H1 (cell line): Measurements from ENCODE around the gene C16orf89. TPM values are rescaled to one million over a fixed set of nuclear protein-coding genes. Genes with fewer than 3 reads are reported as not detected.
"Not testable (repeated sequence)": the region's sequence is repeated elsewhere in the genome, so short reads cannot be mapped to it uniquely, and the experiment has no call there.

ENCODE experiments used
- CTCF ChIA-PET: fragments of 300-600 bp; sonication (Branson Sonifier 250); formaldehyde crosslinking; loops from one replicate; lab custom pipeline; 2021; ENCODE audit not compliant: partially characterized antibody; lab: Charles Lee
- POLR2A ChIA-PET: fragments of 300-600 bp; sonication (Branson Sonifier 250); formaldehyde crosslinking; loops from one replicate; lab custom pipeline; 2021; ENCODE audit warnings: inconsistent platforms; ENCODE audit not compliant: partially characterized antibody; lab: Charles Lee
- DNase-seq, 2 experiments: peaks; one replicate each; pipeline versions ENCODE4 v3.0.0 to v3.0.0-alpha.2; 2010 to 2022; ENCODE audit warnings: low spot score in 2 of 2, low read depth in 1 of 2, mixed read lengths in 1 of 2
- FAIRE-seq: peaks from 2 replicates; lab custom pipeline; 2011; peaks lifted over from hg19 to GRCh38; lab: Jason Lieb, UNC
- H2AFZ ChIP-seq: 2 replicates; pipeline ENCODE4 v1.8.1; 2012; ENCODE audit warnings: low read length, inconsistent platforms
- H2AK5ac ChIP-seq: 2 replicates; pipeline ENCODE4 v1.6.1; 2013; ENCODE audit warnings: low read depth, low read length
- H2BK120ac ChIP-seq: replicated peaks from 2 replicates; pipeline ENCODE3; 2013; ENCODE audit warnings: low read depth, low read length, inconsistent platforms
- H2BK12ac ChIP-seq: 2 replicates; pipeline ENCODE4 v1.6.1; 2013; ENCODE audit warnings: low read depth, low read length
- H2BK15ac ChIP-seq: 2 replicates; pipeline ENCODE4 v1.6.1; 2013; ENCODE audit warnings: low read length
- H2BK20ac ChIP-seq: 2 replicates; pipeline ENCODE4 v1.6.1; 2013; ENCODE audit warnings: low read length
- H2BK5ac ChIP-seq: 2 replicates; pipeline ENCODE4 v1.6.1; 2013; ENCODE audit warnings: low read depth, low read length
- H3K14ac ChIP-seq: 2 replicates; pipeline ENCODE4 v1.6.1; 2013; ENCODE audit warnings: inconsistent platforms; ENCODE audit not compliant: insufficient read length
- H3K18ac ChIP-seq: 2 replicates; pipeline ENCODE4 v1.6.1; 2013; ENCODE audit warnings: low read length; ENCODE audit errors: extremely low read depth
- H3K23ac ChIP-seq: 2 replicates; pipeline ENCODE4 v1.6.1; 2013; ENCODE audit warnings: inconsistent platforms; ENCODE audit not compliant: insufficient read length
- H3K23me2 ChIP-seq: 2 replicates; pipeline ENCODE4 v1.6.1; 2013; ENCODE audit warnings: low read depth, low read length
- H3K27ac ChIP-seq: 2 replicates; pipeline ENCODE4 v1.6.1; 2011; ENCODE audit warnings: low read depth, low read length, inconsistent platforms
- H3K27me3 ChIP-seq, 4 experiments: replicated peaks in 1 of 4; 1 replicate in 1 of 4; 2 replicates in 3 of 4; pipeline versions ENCODE4 v1.6.1 to v1.8.1; 2011 to 2013; ENCODE audit warnings: low read length in 3 of 4, mild to moderate bottlenecking in 3 of 4, inconsistent platforms in 2 of 4, mixed read lengths in 2 of 4, moderate library complexity in 1 of 4; ENCODE audit not compliant: control insufficient read depth in 3 of 4, insufficient read depth in 3 of 4; ENCODE audit errors: extremely low read depth in 1 of 4
- H3K36me3 ChIP-seq, 4 experiments: 2 replicates each; pipeline versions ENCODE4 v1.6.1 to v1.8.1; 2011 to 2013; ENCODE audit warnings: mild to moderate bottlenecking in 4 of 4, low read length in 3 of 4, moderate library complexity in 2 of 4, control low read depth in 1 of 4, inconsistent platforms in 1 of 4; ENCODE audit not compliant: insufficient read depth in 4 of 4, control insufficient read depth in 2 of 4
- H3K4ac ChIP-seq: replicated peaks from 2 replicates; pipeline ENCODE3; 2013; ENCODE audit warnings: low read length, low read depth, mixed read lengths, inconsistent platforms; ENCODE audit not compliant: insufficient read length
- H3K4me1 ChIP-seq, 4 experiments: replicated peaks in 1 of 4; 1 replicate in 1 of 4; 2 replicates in 3 of 4; pipeline versions ENCODE4 v1.6.1 to v1.8.1; 2011 to 2013; ENCODE audit warnings: low read length in 3 of 4, inconsistent platforms in 2 of 4, mixed read lengths in 1 of 4; ENCODE audit not compliant: insufficient read depth in 4 of 4, control insufficient read depth in 3 of 4
- H3K4me2 ChIP-seq, 2 experiments: 2 replicates each; pipeline versions ENCODE4 v1.6.1 to v1.8.1; 2011 to 2013; ENCODE audit warnings: low read depth in 2 of 2, low read length in 2 of 2, control low read depth in 1 of 2, inconsistent platforms in 1 of 2, mild to moderate bottlenecking in 1 of 2; ENCODE audit not compliant: insufficient read depth in 1 of 2
- H3K4me3 ChIP-seq, 4 experiments: fragments of 200-600, 300-600 bp in 1 of 4; sonication (generic), shearing (Covaris generic), sonication (Bioruptor Twin) in 1 of 4; 2 replicates each; pipeline versions ENCODE4 v1.5.1 to v1.8.1; 2011 to 2016; ENCODE audit warnings: low read length in 4 of 4, low read depth in 3 of 4, control low read depth in 2 of 4, inconsistent platforms in 2 of 4, mild to moderate bottlenecking in 2 of 4, mixed read lengths in 1 of 4, moderate library complexity in 1 of 4; ENCODE audit not compliant: insufficient read depth in 2 of 4; ENCODE audit errors: extremely low read depth in 1 of 4
- H3K56ac ChIP-seq: replicated peaks from 2 replicates; pipeline ENCODE3; 2013; ENCODE audit warnings: low read depth, mild to moderate bottlenecking, mixed read lengths, low read length, inconsistent platforms; ENCODE audit not compliant: insufficient read length
- H3K79me1 ChIP-seq: 2 replicates; pipeline ENCODE4 v1.6.1; 2013; ENCODE audit warnings: low read depth, low read length, control low read depth
- H3K79me2 ChIP-seq, 2 experiments: 2 replicates each; pipeline versions ENCODE4 v1.6.1 to v1.8.1; 2012 to 2013; ENCODE audit warnings: low read length in 2 of 2, mild to moderate bottlenecking in 2 of 2, inconsistent platforms in 1 of 2; ENCODE audit not compliant: insufficient read depth in 2 of 2, control insufficient read depth in 1 of 2
- H3K9ac ChIP-seq, 4 experiments: replicated peaks in 1 of 4; 1 replicate in 1 of 4; 2 replicates in 3 of 4; pipeline versions ENCODE4 v1.6.1 to v1.8.1; 2011 to 2013; ENCODE audit warnings: low read depth in 3 of 4, low read length in 3 of 4, control low read depth in 2 of 4, mild to moderate bottlenecking in 2 of 4, moderate library complexity in 2 of 4, inconsistent platforms in 1 of 4; ENCODE audit errors: extremely low read depth in 1 of 4
- H3K9me3 ChIP-seq, 2 experiments: 2 replicates each; pipeline versions ENCODE4 v1.6.1 to v1.8.1; 2012 to 2013; ENCODE audit warnings: mild to moderate bottlenecking in 2 of 2, moderate library complexity in 2 of 2, control low read depth in 1 of 2, inconsistent platforms in 1 of 2, low read depth in 1 of 2, low read length in 1 of 2, mixed read lengths in 1 of 2; ENCODE audit not compliant: insufficient read depth in 2 of 2
- H4K20me1 ChIP-seq, 2 experiments: replicated peaks in 1 of 2; 2 replicates each; pipeline versions ENCODE3 to v1.8.1; 2011 to 2013; ENCODE audit warnings: inconsistent platforms in 2 of 2, low read length in 2 of 2, mild to moderate bottlenecking in 1 of 2; ENCODE audit not compliant: insufficient read depth in 2 of 2, control insufficient read depth in 1 of 2
- H4K5ac ChIP-seq: 2 replicates; pipeline ENCODE4 v1.6.1; 2013; ENCODE audit warnings: low read length, low read depth, mixed read lengths, inconsistent platforms; ENCODE audit not compliant: insufficient read length
- H4K8ac ChIP-seq: 2 replicates; pipeline ENCODE4 v1.8.0; 2013; ENCODE audit warnings: mild to moderate bottlenecking, moderate library complexity, low read length, inconsistent platforms; ENCODE audit not compliant: insufficient read depth; ENCODE audit errors: extremely low read depth
- H4K91ac ChIP-seq: replicated peaks from 2 replicates; pipeline ENCODE3; 2013; ENCODE audit warnings: low read length, mixed read lengths, inconsistent platforms; ENCODE audit not compliant: insufficient read length
- SIN3A ChIP-seq, 2 experiments: IDR thresholded peaks in 1 of 2; conservative IDR thresholded peaks in 1 of 2; 2 replicates each; pipeline ENCODE4 v1.6.1; 2011 to 2012; ENCODE audit warnings: low read length in 2 of 2, improper control_type of control experiment in 1 of 2, low read depth in 1 of 2, mild to moderate bottlenecking in 1 of 2
- WGBS, 2 experiments: shearing (Covaris generic) in 1 of 2; methylation state at CpG; one replicate each; pipeline versions ENCODE4 v1.1.6 to v1.1.7; 2013 to 2015; ENCODE audit warnings: low lambda C conversion rate in 2 of 2, mixed read lengths in 2 of 2, inconsistent platforms in 1 of 2, low coverage in 1 of 2, missing lambda C conversion rate in 1 of 2; ENCODE audit not compliant: insufficient replicate concordance in 2 of 2, insufficient coverage in 1 of 2, insufficient read length in 1 of 2; ENCODE audit errors: extremely low coverage in 1 of 2, missing lambda C conversion rate in 1 of 2; 5-methylcytosine and 5-hydroxymethylcytosine counted together
- polyA plus RNA-seq, 7 experiments: library from polyadenylated mRNA; depleted of rRNA in 3 of 7; stranded (reverse) in 5 of 7; unstranded in 2 of 7; fragments of >200 nt in 5 of 7; fragments of 200-250 nt in 2 of 7; gene quantifications; 1 replicate in 5 of 7; 2 replicates in 1 of 7; 4 replicates in 1 of 7; pipeline versions ENCODE4 v1.2.1 to v1.2.3, GENCODE V29; 2011 to 2013; ENCODE audit warnings: missing spikeins in 2 of 7, mixed read lengths in 2 of 7
- total RNA-seq: library from RNA; stranded (reverse); fragmentation: NEBNext Ultra II Directional; extraction: Animal tissue kit (Norgen Biotek cat#: 25700); gene quantifications from 2 replicates; pipeline ENCODE4 v1.2.1, GENCODE V29; 2021

The C16orf89 gene
- total and polyA plus RNA-seq, 2 of the 8 experiments (the other 6 are each of a cell fraction or from before 2014, with no cell fraction given), result 6.7 to 9.9 TPM

DNA sequence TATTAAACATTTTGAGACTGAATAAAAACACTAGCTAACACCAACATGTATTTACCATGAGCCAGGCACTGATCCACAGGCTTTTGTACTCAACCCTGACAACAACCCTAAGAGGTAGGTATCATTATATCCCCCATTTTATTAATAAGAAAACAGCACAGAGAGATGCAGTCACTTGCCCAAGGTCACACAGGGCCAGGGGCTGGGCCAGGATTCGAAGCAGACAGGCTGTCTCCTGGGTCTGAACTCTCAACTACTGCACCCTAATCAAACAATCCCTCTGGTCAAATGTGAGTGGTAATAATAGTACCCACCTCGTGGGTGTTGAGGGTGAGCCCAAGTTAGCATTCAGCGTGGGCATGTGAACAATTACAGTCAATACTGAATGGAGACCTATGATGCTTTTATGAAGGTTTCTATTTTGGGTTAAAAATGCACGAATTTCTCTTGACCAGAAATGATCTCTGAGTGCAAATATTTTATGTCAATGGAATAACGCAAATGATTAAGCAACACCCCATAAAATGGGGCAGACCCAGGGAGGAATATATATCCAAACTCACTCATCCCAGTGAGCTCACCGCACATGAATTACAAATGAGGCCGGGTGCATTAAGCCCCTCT lies 30.8 kb upstream of the C16orf89 start:
- H3K4ac ChIP-seq, H4K20me1 ChIP-seq, H3K27ac ChIP-seq, H4K8ac ChIP-seq, H4K91ac ChIP-seq, H2BK15ac ChIP-seq, H4K5ac ChIP-seq, H2AFZ ChIP-seq, H3K9me3 ChIP-seq, H3K79me1 ChIP-seq, H2BK12ac ChIP-seq, DNase-seq, H3K79me2 ChIP-seq, H3K4me1 ChIP-seq, H2BK120ac ChIP-seq, H3K18ac ChIP-seq, H2BK5ac ChIP-seq, H3K23me2 ChIP-seq, H3K36me3 ChIP-seq, FAIRE-seq, H3K14ac ChIP-seq, H3K23ac ChIP-seq, POLR2A ChIA-PET, H3K56ac ChIP-seq, H3K27me3 ChIP-seq, H2BK20ac ChIP-seq, H2AK5ac ChIP-seq: not testable (repeated sequence)
- WGBS, 2 experiments, result 36% methylated on average over 7 of the region's 7 CpGs; no CpG with 5 or more reads in 1 of the 2 experiments
- TF ChIP-seq SIN3A (conservative IDR thresholded peaks at IDR 0.05 in 1 of 2, IDR thresholded peaks at IDR 0.05 in 1 of 2; ENCODE audit: low read depth in 1 of 2, low read length in 2 of 2), result 0 out of 4 replicates have a peak, but pooled peaks of 1 of the 2 experiments have one; percentile 19
- H3K4me3 ChIP-seq, result peak overlapping the region; percentile 45 to 78 (median 75)
- CTCF ChIA-PET, result interaction anchor here (1.3 to 1.8 kb wide), 2 partner anchors 31 to 38 kb away, joined by 3 to 5 read pairs; partner anchors contain the start of gene C16orf89
- peak overlapping the region in 1 of 4 experiments; percentile 64; a peak in 2 of 7 replicates for H3K9ac ChIP-seq
- H3K4me2 ChIP-seq, result peak overlapping the region; percentile 72 to 77
